Activated naive CD4-positive, alpha-beta T cell treated with anti-CD3 and anti-CD28 coated beads, Interleukin-2, amount 50 U/mL, for 24 hours (primary cell): ENCODE measurements around the gene NUDT9.

Experiments
- H3K27ac Mint-ChIP-seq: one replicate; pipeline ENCODE4 v1.8.0; 2021; ENCODE audit warnings: mild to moderate bottlenecking, mixed read lengths
- H3K27me3 Mint-ChIP-seq: one replicate; pipeline ENCODE4 v1.8.0; 2021; ENCODE audit warnings: mixed read lengths
- H3K36me3 Mint-ChIP-seq: one replicate; pipeline ENCODE4 v1.8.0; 2021; ENCODE audit warnings: mixed read lengths
- H3K4me1 Mint-ChIP-seq: one replicate; pipeline ENCODE4 v1.8.0; 2021; ENCODE audit warnings: mixed read lengths
- H3K4me3 Mint-ChIP-seq: one replicate; pipeline ENCODE4 v1.8.0; 2021; ENCODE audit warnings: mild to moderate bottlenecking, mixed read lengths
- H3K9me3 Mint-ChIP-seq: one replicate; pipeline ENCODE4 v1.8.0; 2021; ENCODE audit warnings: mixed read lengths

Gene NUDT9

DNA sequence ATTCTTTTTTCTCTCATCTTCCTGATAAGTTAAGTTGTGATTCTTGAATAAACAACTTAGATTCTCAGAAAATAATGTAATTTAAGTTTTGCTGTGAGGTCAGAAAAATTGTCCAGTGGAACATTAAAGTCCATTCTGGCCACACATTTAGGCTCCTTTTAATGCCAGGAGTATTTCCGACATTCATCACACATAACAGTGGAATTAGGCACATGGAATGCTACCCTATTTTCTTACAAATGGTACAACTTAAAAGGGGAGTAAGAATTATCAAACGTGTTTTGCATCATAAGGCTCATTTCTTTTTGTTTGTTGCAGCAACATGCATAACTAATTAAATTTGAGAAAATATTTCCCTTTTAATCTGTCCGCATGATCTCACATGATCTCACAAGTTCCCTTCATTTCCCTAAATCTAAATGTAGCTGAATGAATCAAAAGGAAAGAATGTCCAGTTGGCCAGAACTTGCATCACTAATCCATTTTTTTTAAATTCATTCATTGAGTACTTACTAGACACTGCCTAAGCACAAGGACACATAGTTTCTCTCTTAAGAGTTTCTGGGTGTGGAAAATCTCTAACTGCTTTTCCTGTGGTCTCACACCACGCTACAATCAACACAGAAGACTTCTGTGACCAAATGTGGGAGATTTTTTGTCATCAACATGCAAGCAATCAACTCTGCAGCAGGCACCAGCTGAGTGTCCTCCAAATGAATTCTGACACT is 84.8 kb downstream of the NUDT9 start:
- Mint-ChIP-seq H3K27ac (no peak overlapping the region), H3K9me3 (no peaks in the 10 kb centered on the region), H3K36me3 (no peaks in the 10 kb centered on the region), H3K4me1 (no peaks in the 10 kb centered on the region), H3K27me3 (no peaks in the 10 kb centered on the region), H3K4me3 (no peak overlapping the region)
